Activated CD4-positive, alpha-beta T cell treated with anti-CD3 and anti-CD28 coated beads for 1 hour (primary cell): ENCODE results near the gene MDGA2.
"Not testable (repeated sequence)": the region's sequence is repeated elsewhere in the genome, so short reads cannot be mapped to it uniquely, and the experiment has no call there.

ENCODE experiments used
- DNase-seq: peaks from one replicate; pipeline ENCODE4 v3.0.0-alpha.2; 2020

MDGA2 gene

DNA sequence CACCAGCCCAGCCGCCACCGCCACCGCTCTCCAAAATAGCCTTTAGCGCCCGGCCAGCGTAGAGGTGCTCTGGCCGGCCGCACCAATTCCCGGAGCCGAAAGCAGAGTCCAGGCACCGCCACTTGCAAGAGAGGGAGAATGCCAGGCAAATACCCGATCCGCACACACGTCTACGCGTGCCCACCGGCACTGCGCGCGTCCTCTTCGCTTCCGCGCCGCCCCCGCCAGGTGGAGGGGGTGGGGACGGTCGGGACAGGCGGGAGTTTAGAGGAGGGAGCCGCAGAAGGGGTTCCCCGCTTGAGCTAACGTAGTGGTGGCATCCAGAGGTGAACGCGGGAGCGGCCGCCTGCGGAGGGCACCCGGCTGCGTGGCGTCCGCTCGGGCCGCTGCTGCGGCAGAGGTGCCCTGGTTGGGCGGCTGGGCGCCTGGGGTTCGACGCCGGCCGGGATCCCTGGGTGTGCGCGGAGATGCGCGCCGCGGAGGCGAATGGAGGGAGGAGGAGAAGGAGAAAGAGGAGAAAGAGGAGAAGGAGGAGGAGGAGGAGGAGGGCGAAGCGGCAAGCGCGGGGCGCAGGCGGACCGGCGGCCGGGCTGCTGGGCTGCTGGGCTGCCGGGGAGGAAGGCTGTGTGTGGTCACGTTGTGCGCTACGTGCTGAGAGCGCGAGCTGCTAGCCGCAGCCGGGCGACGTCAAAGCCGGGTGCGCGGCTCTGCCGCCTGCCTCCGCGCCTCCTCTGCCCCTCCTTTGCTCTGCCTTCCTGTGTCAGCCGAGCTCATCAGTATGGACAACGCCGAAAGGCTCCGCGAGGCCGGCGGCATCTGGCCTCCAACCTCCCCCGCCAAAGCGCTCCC lies at the start of gene MDGA2:
Gene MDGA2, minus strand, starts transcription at position 140 of the 849 bp plus-strand sequence.
- DNase-seq = no peak

DNA sequence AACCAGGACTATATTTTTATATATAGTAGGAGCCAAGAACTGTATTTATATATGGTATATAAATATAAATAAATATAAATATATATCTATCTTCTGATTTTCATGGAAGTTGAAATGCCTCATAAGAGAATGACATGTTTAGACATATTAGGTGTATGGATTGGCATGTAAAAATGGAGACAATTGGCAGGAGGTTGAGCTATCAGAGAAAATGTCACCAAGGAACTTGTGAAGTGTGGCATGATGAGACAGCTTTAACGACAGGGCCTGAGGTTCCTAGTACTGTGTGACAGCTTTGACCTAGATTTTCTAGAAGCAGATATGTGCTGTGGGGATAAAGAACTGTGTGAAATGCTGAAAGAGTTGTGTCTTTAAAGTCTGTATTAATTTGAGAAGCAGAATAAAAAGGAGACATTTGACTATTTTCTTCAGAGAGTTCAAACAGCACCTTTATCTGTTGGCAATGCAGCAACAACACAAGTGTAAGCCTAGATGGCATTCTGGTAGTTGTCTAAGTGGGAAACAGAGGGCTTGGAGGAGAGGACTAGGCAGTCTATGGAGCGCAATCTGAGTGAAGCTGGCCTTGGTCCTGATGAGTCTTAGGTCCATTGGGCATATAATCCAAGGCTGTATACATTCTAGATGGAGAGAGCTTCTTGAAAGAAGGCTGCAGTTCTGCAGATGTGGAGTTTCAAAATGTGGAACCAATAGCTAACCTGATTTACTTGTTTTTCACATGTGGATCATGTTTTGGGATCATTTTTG lies 47.7 kb upstream of the MDGA2 start:
- DNase-seq = no peak

DNA sequence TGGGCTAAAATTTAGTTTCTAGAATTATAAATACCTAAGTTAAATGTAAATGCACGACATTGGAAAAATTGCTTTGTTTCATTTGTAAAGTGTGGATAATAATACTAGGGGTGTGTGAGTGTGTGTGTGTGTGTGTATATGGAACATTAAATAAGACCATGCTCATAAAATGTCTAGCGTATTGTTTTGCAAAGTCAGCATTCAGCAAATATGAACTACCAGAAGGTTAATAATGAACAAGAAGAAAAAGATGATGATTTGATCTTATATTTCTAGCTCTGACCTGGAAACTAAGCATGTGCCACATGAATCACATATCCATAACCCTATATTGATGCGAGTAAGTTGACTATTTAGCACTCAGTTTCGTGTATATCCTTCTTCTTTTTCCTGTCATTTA lies 44.9 kb upstream of the MDGA2 start:
- DNase-seq = no peak

DNA sequence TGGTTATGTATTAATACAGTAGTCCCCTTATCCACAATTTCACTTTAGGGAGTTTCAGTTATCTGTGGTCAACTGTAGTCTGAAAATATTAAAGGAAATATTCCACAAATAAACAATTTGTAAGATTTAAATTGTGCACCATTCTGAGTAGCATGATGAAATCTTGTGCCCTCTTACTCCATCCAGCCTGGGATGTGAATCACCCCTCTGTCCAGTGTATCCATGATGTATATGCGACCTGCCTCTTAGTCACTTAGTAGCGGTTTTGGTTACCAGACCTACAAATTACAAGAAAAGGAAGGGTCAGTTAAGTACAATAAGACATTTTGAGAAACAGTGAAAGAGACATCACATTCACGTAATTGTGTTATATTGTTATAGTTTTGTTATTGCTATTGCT lies 39.9 kb upstream of the MDGA2 start:
- no peak for DNase-seq

DNA sequence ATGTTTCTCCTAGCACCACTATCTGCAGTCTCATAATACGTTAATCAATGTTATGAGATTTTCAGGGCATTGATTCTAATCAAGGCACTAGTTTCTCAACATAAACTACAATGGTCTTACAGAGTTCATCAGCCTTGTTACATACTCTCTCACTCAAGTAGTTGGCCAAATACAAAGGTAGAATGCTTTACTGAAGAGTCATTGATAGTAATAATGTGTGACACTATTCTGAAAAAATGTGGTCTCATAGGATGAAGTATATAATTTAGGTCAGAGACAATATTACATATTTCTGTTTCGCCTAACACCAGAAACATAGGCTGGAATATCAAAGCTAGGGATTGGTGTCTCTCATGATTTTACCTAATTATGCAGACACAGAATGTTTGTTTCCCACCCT lies 35.2 kb upstream of the MDGA2 start:
- no peak for DNase-seq

DNA sequence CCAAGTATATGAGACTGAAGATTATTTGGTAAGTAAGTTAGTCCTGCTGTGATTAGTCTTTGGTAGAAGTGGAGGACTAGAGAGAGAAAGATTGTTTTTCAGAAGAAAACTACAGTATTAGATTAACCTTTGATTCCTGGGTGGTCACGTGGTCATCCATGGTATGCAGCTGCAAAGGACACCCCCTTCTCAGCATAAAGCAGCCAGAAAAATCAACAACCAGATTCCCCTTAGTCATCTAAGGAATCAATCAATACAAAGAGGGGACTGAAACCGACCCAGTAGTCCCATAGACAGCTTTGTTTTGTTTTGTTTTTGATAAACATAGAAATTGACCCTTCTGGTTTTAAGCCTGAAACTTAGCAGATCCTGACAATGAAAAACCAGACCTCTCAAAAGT lies 30.3 kb upstream of the MDGA2 start:
- no peak for DNase-seq

DNA sequence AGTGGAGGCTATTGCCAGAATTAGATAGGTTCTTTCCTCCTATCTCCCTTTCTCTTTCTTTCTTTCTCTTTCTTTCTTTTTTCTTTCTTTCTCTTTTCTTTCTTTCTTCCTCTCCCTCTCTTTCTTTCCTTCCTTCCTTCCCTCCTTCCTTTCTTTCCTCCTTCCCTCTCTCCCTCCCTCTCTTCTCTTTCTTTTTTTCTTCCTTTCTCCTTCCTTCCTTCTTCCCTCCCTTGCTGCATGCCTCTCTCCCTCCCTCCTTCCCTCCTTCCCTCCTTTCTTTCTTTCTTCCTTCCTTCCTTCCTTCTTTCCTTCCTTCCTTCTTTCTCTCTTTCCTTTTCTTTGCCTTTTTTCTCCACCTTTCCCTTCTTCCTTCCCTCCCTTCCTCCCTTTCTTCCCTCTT lies 16.4 kb upstream of the MDGA2 start:
- no peak for DNase-seq

DNA sequence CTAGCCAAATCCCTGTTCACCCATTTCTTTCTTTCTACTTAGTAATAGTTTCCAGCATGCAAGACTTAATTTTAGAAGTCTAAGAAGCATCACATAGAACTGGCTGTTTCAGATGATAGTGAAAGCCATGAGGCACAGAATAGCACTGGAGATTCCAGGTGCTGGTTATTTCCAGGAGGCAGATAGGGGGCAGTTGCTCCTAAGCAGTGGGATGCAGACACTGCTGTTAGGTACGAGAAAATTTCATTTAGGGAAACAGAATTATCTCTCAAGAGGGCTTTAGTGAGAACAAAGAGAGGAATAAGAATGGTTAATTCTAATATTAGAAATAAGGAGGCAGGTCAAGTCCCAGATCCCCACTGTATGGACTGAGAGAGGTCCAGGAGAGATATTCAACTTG lies 3.6 kb upstream of the MDGA2 start:
- no peak for DNase-seq

DNA sequence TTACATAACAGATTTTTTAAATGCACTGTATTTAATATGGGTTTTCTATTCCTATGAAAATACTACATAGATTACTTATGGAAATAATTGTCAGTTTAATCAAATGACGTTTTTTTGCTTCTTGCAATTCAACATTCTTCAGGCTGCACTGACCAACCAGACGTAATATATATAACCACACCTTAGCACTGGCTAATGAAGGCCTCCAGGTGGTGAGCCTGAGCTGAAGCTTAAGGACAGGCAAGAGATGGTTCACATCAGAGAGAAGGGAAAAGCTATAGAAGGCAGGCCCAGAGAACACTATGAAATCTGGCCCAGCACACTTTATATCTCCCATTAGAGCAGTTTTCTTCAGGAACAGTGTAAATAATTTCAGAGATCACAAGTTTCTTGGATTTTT lies 2.8 kb upstream of the MDGA2 start:
- DNase-seq = no peak

DNA sequence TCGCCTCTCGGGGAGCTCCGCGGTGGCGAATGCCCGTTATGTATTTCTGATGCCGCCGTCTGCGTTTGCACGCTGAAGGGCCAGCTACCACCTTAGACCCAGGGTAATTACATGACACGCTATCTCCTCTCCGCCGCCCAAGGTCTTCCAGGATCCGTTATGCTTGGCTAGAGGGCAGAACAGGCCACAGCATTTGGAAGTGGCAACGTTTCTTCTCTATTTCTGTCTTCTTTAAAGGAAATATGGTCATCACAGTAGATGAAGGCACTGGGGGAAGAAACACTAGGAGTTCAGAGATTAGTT lies 861 bp upstream of the MDGA2 start:
- DNase-seq = no peak

DNA sequence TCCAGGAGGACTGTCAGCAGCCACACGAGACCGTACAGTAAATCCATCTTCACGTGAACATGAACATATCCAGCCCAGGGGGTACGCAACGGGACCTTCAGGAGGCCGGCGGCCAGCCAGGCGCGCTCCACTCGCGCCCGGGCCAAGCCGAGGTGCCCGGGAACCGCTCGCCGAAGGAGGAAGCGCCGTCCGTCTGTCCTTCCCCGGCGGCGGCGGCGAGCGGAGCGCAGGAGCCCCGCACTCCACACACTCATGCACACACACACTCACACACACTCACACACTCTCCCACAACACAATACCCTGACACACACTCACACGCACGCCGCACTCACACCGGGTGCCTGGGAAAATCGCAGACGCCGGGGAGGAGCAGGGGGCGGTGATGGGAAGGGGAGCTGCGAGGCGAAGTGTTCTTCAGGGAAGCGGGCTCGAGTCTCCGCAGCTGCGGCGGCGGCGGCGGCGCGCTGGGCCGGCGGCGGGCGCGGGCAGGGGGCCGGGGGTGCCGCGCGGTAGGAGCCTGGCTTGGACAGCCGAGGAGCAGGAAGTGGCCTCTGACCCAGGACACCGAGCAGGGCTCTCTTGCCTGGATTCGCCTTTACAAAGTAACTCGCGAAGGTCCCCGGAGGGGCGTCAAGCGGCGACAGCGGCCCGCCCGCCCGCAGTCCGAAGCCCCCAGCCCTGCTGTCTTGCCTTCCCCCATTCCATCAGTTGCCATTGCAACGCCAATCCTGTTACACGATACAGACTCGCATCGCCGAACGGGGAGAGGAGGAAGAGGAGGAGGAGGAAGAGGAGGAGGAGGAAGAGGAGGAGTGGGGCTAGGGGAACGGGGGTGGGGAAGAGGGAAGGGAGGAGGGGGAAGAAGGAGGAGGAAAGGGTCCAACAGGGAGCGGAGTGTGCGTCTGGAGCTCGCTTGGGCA lies 601 bp downstream of the MDGA2 start:
- DNase-seq = no peak

DNA sequence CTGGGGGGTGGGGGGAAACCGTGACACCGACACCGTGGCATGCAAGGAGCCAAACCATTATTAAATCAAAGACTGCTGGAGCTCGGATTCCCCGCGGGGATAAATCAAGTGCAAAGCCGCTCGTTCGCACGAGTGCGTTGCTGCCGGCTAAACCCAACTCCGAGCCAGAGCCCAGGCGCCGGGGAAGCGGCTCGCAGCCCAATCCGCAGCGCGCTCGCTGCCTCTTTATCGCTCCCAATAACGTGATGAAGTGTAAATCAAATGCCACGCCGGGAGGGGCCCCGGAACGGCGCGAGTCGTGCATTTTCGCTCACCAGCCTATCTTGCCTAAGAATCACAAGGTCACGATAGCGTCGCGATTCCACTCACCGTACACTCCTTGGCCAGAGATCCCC lies 1.3 kb downstream of the MDGA2 start:
- no peak for DNase-seq

DNA sequence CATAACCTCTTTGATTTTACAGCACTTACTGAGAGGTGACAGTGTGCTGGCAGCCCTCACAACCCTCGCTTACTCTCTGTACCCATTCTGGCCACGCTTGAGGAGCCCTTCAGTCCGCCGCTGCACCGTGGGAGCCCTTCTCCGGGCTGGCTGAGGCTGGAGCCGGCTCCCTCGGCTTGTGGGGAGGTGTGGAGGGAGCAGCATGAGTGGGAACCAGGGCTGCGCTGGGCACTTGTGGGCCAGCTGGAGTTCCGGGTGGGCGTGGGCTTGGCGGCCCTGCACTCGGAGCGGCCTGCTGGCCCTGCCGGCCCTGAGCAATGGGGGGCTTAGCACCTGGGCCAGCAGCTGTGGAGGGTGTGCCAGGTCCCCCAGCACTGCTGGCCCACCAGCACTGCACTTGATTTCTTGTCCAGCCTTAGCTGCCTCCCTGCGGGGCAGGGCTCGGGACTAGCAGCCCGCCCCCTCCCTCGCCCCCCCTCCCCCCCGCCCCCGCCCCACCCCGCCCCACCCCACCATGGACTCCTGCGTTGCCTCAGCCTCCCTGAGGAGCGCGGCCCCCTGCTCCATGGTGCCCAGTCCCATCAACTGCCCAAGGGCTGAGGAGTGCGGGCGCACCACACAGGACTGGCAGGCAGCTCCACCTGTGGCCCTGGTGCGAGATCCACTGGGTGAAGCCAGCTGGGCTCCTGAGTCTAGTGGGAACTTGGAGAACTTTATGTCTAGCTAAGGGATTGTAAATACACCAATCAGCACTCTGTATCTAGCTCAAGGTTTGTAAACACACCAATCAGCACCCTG lies 9.9 kb downstream of the MDGA2 start:
- no peak for DNase-seq

DNA sequence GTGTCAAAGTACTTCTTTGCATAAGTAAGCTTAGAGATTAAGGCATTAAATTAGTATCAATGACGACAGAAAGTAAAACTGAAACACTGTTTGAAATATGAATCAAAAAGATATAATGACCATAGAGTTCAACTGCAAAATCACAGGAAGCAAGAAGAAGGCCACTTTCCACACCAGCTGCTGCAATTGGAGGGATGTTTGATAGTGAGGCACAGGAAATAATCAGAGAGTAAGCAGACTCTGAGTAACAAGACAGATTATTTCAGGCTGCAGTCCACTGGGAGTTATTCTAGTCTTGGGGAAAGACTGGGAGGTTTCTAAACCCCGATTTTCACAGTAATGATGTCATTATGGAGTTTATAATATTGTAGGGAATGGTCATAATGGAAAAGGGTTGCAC lies 12.9 kb downstream of the MDGA2 start:
- DNase-seq = no peak

DNA sequence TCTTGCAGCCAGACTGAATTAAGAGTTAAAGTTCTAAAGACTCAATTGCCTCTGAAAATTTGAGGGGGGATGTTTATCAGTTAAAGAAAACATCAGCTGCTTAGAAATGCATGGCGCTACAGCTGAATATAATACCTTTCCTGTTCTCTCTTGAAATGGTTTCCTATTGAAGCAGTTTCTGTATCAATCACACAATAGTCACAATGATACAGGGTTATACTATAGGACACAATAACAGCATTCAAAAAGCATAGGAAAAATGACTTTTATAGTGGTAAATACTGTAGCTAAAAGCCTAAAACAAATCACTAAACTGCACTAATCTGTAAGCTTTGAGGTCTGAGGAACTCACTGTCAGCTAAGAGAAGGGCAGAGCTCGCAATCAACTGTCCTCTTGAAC lies 15.2 kb downstream of the MDGA2 start:
- no peak for DNase-seq

DNA sequence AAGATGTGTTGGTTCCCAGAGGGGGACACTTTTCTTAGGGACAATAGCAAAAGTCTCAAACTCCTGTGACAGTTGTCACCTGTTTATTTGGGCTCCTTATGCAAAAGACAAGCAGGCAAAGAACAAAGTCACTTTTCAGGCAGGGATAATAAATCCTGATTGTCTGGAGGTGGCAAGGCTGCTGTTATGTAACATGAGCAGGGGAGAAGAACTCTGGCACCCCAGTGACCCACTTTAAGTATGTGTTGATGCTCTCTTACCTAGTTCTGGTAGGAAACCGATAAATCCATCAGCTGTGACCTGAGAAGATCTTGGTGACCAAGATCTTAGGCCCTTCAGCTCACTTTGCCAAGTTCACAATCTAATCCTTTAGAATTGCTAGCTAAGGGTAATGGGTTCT lies 17.4 kb downstream of the MDGA2 start:
- DNase-seq = no peak

DNA sequence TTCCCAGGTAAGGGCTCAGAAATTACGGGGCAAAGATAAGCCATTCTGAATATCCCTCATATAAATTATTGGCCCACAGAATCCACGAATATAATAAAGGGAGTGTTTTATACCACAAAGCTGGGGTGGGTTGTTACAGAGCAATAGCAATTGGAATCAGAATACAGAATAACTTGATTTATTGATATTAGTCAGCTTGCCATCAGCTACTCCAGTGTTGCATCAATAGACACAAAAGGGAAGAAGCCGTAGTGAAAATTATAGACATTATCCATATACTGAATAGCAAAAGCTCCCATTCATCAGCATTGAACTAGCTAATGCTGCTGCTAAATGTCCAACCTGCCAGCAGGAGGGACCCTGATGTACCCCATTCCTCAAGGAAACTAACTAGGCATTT lies 18.3 kb downstream of the MDGA2 start:
- DNase-seq = no peak

DNA sequence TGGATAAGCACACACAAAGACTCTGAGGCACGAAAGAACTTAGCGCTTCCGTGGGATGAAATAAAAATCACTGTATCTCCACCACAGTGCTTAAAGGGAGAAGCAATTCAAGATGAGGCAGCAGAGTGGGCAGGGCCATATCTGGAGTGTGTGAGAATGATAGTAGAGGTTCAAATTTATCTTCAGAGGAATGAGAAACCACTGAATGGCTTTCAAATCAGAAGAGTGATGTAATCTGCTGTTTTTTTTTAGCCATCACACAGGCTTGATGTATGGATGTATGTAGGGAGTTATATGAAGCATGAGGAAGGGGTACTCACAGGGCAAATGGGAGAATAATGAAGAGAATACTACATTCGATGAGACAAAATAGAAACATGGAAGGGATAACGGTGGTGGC lies 24.1 kb downstream of the MDGA2 start:
- no peak for DNase-seq

DNA sequence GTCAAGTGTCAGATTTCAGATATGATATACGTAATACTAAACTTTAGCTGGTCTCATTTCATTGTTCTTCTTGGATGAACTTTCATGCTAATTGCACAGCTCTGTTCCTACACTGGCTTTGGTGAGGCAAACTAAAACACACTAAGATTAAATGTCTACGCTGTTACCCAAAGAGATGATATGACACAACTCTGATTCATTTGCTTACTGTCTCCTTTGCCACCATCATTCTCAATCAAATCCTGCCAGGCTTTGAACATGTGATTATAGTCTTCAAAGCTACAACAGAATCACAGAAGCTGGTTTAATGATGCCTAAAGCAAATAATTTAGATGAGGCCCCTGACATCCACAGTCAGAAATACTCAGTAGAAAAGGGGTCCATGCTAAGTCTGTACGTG lies 37.7 kb downstream of the MDGA2 start:
- DNase-seq = no peak

DNA sequence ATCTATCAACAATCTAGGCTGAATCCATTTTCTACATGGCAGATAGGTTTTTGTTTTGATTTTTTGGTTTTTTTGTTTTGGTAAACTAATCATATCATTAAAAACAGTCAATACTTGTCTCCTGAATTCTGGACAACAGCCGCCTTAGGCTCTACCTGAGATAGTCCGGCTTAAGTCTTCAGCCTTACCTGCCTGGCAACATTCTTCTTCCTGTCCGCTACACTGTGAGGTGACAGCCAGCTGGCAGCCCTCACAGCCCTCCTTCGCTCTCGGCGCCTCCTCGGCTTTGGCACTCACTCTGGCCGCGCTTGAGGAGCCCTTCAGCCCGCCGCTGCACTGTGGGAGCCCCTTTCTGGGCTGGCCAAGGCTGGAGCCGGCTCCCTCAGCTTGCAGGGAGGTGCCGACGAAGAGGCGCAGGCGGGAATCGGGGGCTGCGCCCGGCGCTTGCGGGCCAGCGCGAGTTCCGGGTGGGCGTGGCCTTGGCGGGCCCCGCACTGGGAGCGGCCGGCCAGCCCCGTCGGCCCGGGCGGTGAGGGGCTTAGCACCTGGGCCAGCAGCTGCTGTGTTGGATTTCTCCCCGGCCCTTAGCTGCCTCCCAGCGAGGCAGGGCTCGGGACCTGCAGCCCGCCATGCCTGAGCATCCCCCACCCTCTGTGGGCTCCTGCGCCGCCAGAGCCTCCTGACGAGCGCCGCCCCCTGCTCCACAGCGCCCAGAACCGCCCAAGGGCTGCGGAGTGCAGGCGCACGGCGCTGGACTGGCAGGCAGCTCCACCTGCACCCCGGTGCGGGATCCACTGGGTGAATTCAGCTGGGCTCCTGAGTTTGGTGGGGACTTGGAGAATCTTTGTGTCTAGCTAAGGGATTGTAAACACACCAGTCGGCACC lies 49.0 kb downstream of the MDGA2 start:
- no peak for DNase-seq

DNA sequence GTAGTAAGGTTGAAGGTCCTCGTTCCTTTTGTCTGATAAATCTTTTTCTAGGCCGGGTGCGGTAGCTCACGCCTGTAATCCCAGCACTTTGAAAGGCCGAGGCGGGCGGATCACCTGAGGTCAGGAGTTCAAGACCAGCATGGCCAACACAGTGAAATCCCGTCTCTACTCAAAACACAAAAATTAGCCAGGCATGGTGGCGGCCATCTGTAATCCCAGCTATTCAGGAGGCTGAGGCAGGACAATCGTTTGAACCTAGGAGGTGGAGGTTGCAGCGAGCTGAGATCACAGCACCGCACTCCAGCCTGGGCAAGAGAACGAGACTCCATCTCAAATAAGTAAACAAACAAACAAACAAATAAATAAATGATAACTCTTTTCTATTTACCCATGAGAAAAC lies 51.3 kb downstream of the MDGA2 start:
- not testable (repeated sequence) for DNase-seq

DNA sequence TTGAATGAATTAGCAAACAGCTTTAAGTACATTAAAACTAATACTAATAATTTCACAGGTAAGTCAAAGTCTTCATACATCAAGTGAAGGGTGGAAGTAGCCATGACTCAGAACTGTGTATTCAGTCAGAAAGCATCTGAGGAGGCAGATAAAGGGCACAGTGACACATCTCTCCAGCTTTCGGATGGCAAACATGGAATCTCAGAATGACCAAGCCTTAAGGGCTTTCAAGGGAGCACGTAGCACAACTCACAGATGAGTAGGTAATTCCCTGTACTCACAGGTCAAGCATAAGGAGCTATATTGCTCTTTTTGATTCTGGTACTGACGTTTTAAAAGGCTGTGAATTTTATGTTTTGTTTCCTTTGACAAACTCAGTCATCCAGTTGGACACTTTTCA lies 56.0 kb downstream of the MDGA2 start:
- no peak for DNase-seq
